ENCODE data around the gene DSCAM.

GRCh38 chr21:40471103-40471502 is 375.9 kb downstream of the DSCAM start:
- TF ChIP-seq JUNB (IDR thresholded peaks at IDR 0.05): no peak
- TF ChIP-seq TAF1 (IDR thresholded peaks at IDR 0.05; ENCODE audit: borderline replicate concordance, low read depth, low read length): no peak

All from GM12878 (cell line).